NCI-H460 (cell line): ENCODE results near the gene TMIGD2. TPM values are rescaled to one million over a fixed set of nuclear protein-coding genes. Genes with fewer than 3 reads are reported as not detected.
"Not testable (repeated sequence)": the region's sequence is repeated elsewhere in the genome, so short reads cannot be mapped to it uniquely, and the experiment has no call there.

Experiments used
- DNase-seq: peaks from one replicate; pipeline ENCODE4 v3.0.0-alpha.2; 2016; ENCODE audit warnings: low read depth; ENCODE audit errors: extremely low read depth
- polyA plus RNA-seq: library from polyadenylated mRNA; depleted of rRNA; stranded (reverse); fragments of >200 nt; gene quantifications from 2 replicates; pipeline ENCODE4 v1.2.3, GENCODE V29; 2014; cell fraction: nucleus; rRNA removed
- total RNA-seq: library from RNA; depleted of rRNA; stranded (reverse); fragments of >200 nt; shearing (Covaris generic); gene quantifications from 2 replicates; pipeline ENCODE4 v1.2.3, GENCODE V29; 2014; rRNA removed

TMIGD2 gene
- total RNA-seq, result not detected in 2 replicates
- not detected in 2 replicates for polyA plus RNA-seq

GRCh38 chr19:4302243-4302640 lies at the start of gene TMIGD2:
Gene TMIGD2 (minus strand): TSS chr19:4302389. CDS start chr19:4302385, 4 bp downstream.
- DNase-seq, result no peak

- no peak for DNase-seq
Measured at GRCh38 chr19:4350726-4351125, 48.5 kb upstream of the TMIGD2 start.

GRCh38 chr19:4350111-4350510 lies 47.9 kb upstream of the TMIGD2 start:
- DNase-seq, result no peak

DNA sequence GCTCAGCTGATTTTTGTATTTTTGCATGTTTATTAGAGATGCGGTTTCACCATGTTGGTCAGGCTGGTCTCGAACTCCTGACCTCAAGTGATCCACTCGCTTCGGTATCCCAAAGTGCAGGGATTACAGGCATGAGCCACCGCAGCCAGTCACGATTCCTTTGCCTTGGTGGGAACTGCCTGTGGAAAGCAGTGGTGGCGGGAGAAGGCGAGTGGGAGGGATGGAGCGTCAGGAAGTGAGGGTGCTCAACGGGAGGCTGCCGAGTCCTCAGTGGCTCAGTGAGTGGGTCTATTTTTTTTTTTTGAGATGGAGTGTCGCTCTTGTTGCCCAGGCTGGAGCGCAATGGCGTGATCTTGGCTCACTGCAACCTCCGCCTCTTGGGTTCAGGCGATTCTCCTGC lies 47.0 kb upstream of the TMIGD2 start:
- not testable (repeated sequence) for DNase-seq

GRCh38 chr19:4347521-4347920 lies 45.3 kb upstream of the TMIGD2 start:
- DNase-seq, result no peak

- DNase-seq, result no peak
Measured at GRCh38 chr19:4346020-4346383, 43.8 kb upstream of the TMIGD2 start.

DNA sequence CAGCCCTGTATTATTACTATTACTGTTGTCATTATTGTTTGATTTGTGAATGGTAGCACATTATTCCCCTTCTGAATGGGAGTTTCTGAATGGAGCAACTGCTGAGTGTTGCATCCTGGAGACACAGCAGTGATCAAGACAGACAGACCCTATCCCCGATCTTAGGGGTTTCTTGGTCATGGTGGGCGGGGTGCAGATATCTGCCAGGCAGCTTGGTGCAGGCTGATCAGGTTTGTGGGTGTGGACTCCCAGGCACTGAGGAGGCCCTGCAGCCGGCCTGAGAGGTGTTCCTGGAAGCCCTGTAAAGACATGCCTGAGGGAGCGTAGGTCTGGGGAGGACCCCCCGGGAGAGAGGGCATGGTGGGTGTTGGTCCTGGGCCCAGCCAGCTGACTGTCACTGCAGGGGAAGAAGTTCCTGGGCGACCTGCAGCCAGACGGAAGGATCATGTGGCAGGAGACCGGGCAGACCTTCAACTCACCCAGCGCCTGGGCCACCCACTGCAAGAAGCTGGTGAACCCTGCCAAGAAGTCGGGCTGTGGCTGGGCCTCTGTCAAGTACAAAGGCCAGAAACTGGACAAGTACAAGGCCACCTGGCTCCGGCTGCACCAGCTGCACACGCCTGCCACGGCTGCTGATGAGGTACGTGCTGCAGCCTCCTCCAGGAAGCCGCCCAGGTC lies 43.3 kb upstream of the TMIGD2 start:
- no peak for DNase-seq

GRCh38 chr19:4343370-4344307 lies 41.5 kb upstream of the TMIGD2 start, which contains the start of gene MPND:
Gene MPND (plus strand): TSS chr19:4343562. CDS start chr19:4343594, 32 bp downstream.
- peak; percentile 73 for DNase-seq

DNA sequence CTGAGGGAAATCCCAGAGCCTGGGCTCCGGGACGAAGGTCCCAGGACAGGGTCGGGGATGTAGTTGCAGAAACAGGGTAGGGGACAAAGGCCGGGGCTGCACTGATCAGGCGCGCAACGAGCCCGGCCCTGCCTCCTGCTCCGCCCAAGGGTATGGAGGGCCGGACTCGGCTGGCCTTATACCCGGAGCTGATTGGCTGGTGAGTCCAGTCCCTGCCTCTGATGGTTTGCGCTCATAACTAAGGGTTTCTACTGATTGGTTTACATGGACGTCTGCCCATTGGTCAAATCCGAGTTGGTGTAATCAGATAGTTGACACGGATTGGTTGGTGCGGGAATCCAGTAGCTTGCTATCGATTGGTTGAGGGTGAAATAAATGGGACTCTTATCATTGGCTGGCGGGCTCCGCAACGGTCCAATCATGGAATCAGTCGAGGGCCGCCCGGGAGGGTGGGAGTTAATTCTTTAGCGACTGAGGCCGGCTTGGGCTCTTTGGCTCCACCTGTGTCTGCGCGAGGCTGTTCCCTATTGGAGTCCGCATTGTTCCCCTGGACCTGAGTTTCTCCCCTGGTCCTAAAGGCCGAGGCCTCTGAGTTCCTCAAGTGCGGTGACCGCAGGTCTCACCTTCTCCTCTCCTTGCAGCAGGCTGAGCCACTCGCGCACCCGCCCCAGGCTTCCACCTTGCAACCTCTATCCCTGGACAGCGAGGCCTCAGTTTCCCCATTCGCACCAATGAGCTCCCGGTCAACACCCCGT lies 40.6 kb upstream of the TMIGD2 start:
- peak; percentile 99 for DNase-seq

DNA sequence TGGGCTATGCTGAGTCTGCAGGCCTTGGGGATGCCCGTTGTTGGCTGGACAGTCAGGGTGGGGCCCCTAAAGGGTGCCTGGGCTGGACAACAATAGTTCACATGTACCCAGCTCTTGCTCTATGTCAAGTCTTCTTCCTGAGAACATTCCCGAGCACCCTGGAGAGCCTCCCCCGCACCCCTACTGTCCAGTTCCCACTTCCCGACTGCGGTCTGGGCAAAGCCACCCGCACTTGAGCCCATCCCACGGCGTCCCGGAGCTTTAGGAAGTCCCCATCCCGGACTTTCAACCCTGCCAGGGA lies 40.1 kb upstream of the TMIGD2 start:
- DNase-seq, result no peak

GRCh38 chr19:4338441-4339355 lies 36.5 kb upstream of the TMIGD2 start, which contains the start of gene STAP2:
Gene STAP2 (minus strand): TSS chr19:4338827. CDS start chr19:4338753, 74 bp downstream.
- no peak for DNase-seq

- no peak for DNase-seq
Measured at GRCh38 chr19:4337906-4338440, 35.8 kb upstream of the TMIGD2 start.

- no peak for DNase-seq
Measured at GRCh38 chr19:4334929-4335570, 32.9 kb upstream of the TMIGD2 start.

DNA sequence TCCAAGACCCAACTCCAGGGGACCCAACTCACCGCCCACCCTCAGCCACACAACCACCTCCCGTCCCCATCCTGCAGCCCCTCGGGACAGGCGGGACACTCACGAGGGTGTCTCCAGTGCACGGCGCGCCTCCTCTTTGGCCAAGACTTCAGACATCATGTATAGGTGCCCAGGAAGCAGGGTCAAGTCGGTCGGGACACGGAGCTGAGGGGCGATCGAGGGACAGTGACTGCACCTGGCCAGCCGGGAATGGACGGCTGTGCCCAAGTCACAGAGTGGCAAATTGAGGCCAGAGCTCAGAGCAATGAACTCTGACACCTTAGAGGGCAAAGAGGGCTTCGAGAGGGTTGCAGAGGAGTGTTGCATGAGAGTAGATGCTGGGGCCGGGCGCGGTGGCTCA lies 27.7 kb upstream of the TMIGD2 start:
- DNase-seq, result no peak

- not testable (repeated sequence) for DNase-seq
Measured at GRCh38 chr19:4328991-4329681, 26.9 kb upstream of the TMIGD2 start.

- DNase-seq, result no peak
Measured at GRCh38 chr19:4328243-4328990, 26.2 kb upstream of the TMIGD2 start.

DNA sequence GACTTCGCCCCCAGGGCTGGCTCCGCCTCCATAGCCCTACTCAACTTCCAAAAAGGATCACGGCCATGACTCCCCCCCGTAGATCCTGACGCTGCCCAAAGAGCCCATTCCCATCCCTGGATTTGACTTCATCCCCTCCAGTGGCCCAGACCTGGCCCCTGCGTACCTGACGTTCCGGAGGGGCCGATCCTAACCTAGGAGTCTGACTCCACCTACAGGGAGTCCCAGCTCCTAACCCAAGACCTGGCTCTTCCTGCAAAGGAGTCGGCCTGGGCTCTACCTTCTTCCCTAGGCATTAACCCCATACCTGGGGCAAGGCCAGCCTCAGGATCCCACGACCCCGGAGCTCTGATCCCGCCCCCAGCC lies 25.7 kb upstream of the TMIGD2 start:
- no peak for DNase-seq
